ENCODE results near the gene DENND1A. TPM values are rescaled to one million over a fixed set of nuclear protein-coding genes. Genes with fewer than 3 reads are reported as not detected.

DENND1A gene
- total and polyA plus RNA-seq, 12 donors = 7.3 to 36.7 (median 19.6) TPM

- TF ChIP-seq CTCF (IDR thresholded peaks at IDR 0.05) = no peak
- no peak for TF ChIP-seq POLR2A (IDR thresholded peaks at IDR 0.05)
- 39 to 90% (median 78%) methylated on average over 1 of the region's 1 CpG for WGBS, 4 donors
- Histone ChIP-seq H3K27ac (no peak overlapping the region), H3K27me3 (no peaks in the 10 kb centered on the region), H3K36me3 (replicated peaks in 1 of 2) (no peaks in the 10 kb centered on the region), H3K9me3 (replicated peaks in 1 of 3) (peaks cover 0 to 9% (median 3%) of the 10 kb centered on the region in 3 donors), H3K4me1 (replicated peaks in 1 of 2) (no peaks in the 10 kb centered on the region), H3K4me3 (no peak overlapping the region)
- intact Hi-C loops (cut with DNase I) = no loop called here
- no peak for DNase-seq
Observed at GRCh38 chr9:123659358-123659757, 270.6 kb downstream of the DENND1A start.

GRCh38 chr9:123658792-123659191 lies 271.1 kb downstream of the DENND1A start:
- no peak for DNase-seq
- no peak for TF ChIP-seq CTCF (IDR thresholded peaks at IDR 0.05)
- TF ChIP-seq POLR2A (IDR thresholded peaks at IDR 0.05) = no peak
- 81 to 86% (median 84%) methylated on average over 3 of the region's 3 CpGs for WGBS, 4 donors
- intact Hi-C loops (cut with DNase I) = no loop called here
- no peaks in the 10 kb centered on the region for H3K27me3 ChIP-seq
- no peaks in the 10 kb centered on the region for H3K4me1 ChIP-seq (replicated peaks in 1 of 2)
- H3K9me3 ChIP-seq (replicated peaks in 1 of 3) = peaks cover 0 to 9% (median 3%) of the 10 kb centered on the region in 3 donors
- no peaks in the 10 kb centered on the region for H3K36me3 ChIP-seq (replicated peaks in 1 of 2)
- H3K27ac ChIP-seq = no peak overlapping the region
- no peak overlapping the region for H3K4me3 ChIP-seq

- H3K27me3 ChIP-seq = no peaks in the 10 kb centered on the region
- no peak overlapping the region for H3K27ac ChIP-seq
- TF ChIP-seq POLR2A (IDR thresholded peaks at IDR 0.05) (no peak), CTCF (IDR thresholded peaks at IDR 0.05) (no peak)
- intact Hi-C loops (cut with DNase I) = no loop called here
- peaks cover 0 to 9% (median 3%) of the 10 kb centered on the region in 3 donors for H3K9me3 ChIP-seq (replicated peaks in 1 of 3)
- no peak for DNase-seq
- H3K4me1 ChIP-seq (replicated peaks in 1 of 2) = no peaks in the 10 kb centered on the region
- no peaks in the 10 kb centered on the region for H3K36me3 ChIP-seq (replicated peaks in 1 of 2)
- H3K4me3 ChIP-seq = no peak overlapping the region
- WGBS, 4 donors = 85 to 95% (median 93%) methylated on average over 4 of the region's 4 CpGs
Observed at GRCh38 chr9:123657941-123658340, 272.0 kb downstream of the DENND1A start.

- DNase-seq = no peak
- 88 to 91% (median 89%) methylated on average over 7 of the region's 7 CpGs for WGBS, 4 donors
- no peak for TF ChIP-seq POLR2A (IDR thresholded peaks at IDR 0.05)
- no peak for TF ChIP-seq CTCF (IDR thresholded peaks at IDR 0.05)
- no peaks in the 10 kb centered on the region for H3K4me1 ChIP-seq (replicated peaks in 1 of 2)
- peaks cover 0 to 6% (median 0%) of the 10 kb centered on the region in 3 donors for H3K9me3 ChIP-seq (replicated peaks in 1 of 3)
- H3K27me3 ChIP-seq = no peaks in the 10 kb centered on the region
- no peaks in the 10 kb centered on the region for H3K36me3 ChIP-seq (replicated peaks in 1 of 2)
- no peak overlapping the region for H3K4me3 ChIP-seq
- no peak overlapping the region for H3K27ac ChIP-seq
- intact Hi-C loops (cut with DNase I) = no loop called here
Observed at GRCh38 chr9:123657099-123657498, 272.8 kb downstream of the DENND1A start.

All from adrenal gland (tissue), 12 donors.